ENCODE data around the gene CLEC16A.
A peak's percentile ranks its signal among the peaks of the same experiment; 100 is the strongest.
"Not testable (repeated sequence)": the region's sequence is repeated elsewhere in the genome, so short reads cannot be mapped to it uniquely, and the experiment has no call there.

The CLEC16A gene

DNA sequence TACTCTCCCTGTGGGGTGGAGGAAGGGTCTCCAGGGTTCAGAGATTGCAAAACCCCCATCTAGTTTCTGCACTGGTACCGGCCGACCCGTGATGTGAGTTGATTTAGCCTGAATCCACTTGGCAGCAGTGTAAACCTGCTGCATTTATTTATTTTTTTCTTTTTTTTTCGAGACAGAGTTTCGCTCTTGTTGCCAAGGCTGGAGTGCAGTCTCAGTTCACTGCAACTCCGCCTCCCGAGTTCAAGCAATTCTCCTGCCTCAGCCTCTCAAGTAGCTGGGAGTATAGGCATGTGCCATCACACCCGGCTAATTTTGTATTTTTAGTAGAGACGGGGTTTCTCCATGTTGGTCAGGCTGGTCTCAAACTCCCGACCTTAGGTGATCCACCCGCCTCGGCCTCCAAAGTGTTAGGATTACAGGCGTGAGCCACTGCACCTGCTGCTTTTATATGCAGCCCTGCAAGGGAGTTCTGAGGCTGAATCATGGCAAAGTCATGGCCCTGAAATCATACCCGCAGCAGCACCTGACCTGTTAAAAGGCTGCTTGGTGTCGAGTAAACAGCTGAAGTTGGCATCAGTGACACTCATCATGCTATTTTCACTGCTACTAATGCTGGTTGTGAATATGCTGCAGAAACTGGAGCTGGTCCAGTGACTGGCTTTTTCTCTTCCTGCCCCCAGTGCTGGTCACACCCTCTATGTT lies 23.5 kb upstream of the CLEC16A start:
- H3K36me3 Mint-ChIP-seq: peaks cover 86% of the 10 kb centered on the region
- H3K4me3 Mint-ChIP-seq: no peak overlapping the region
- H3K27ac Mint-ChIP-seq: peak overlapping the region; percentile 53
- no peak for ATAC-seq
- H3K9me3 Mint-ChIP-seq: no peaks in the 10 kb centered on the region
- H3K4me1 Mint-ChIP-seq: peaks cover 56% of the 10 kb centered on the region
- H3K27me3 Mint-ChIP-seq: no peaks in the 10 kb centered on the region

DNA sequence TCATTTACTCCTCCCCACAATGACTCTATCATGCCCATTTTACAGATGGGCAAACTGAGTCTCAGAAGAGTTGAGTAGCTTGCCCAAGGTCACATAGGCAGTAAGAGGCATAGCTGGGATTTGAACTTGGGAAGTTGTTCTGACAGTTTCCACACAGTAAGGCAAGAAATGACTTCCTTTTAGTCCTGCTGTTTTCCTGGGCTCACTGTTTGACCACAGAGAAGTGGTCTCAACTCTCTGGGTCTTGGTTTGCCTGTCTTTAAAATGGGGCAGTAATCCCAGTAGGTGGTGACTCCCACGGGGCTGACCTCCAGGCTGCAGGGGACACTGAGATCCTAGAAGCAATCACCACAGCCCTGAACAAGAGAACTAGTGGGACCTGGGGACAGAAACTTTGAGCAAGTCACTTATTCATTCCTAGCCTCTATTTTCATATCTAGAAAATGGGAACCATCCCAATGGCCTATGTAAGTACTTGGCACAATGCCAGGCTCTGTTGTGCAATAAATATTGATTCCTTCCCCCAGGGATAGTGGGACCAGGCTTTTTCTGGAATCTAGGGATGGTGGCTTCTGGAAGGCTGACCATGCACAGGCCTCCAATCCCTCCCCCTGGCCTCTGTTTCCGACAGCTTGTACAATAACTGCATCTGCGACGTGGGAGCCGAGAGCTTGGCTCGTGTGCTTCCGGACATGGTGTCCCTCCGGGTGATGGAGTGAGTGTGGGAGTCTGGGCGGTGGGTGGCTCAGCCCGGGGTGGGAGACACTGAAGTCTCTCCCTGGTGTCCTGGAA lies 22.6 kb upstream of the CLEC16A start:
- no peak for ATAC-seq
- no peaks in the 10 kb centered on the region for H3K27me3 Mint-ChIP-seq
- H3K4me1 Mint-ChIP-seq: peaks cover 52% of the 10 kb centered on the region
- no peaks in the 10 kb centered on the region for H3K9me3 Mint-ChIP-seq
- H3K4me3 Mint-ChIP-seq: no peak overlapping the region
- peak overlapping the region; percentile 53 for H3K27ac Mint-ChIP-seq
- H3K36me3 Mint-ChIP-seq: peaks cover 82% of the 10 kb centered on the region

DNA sequence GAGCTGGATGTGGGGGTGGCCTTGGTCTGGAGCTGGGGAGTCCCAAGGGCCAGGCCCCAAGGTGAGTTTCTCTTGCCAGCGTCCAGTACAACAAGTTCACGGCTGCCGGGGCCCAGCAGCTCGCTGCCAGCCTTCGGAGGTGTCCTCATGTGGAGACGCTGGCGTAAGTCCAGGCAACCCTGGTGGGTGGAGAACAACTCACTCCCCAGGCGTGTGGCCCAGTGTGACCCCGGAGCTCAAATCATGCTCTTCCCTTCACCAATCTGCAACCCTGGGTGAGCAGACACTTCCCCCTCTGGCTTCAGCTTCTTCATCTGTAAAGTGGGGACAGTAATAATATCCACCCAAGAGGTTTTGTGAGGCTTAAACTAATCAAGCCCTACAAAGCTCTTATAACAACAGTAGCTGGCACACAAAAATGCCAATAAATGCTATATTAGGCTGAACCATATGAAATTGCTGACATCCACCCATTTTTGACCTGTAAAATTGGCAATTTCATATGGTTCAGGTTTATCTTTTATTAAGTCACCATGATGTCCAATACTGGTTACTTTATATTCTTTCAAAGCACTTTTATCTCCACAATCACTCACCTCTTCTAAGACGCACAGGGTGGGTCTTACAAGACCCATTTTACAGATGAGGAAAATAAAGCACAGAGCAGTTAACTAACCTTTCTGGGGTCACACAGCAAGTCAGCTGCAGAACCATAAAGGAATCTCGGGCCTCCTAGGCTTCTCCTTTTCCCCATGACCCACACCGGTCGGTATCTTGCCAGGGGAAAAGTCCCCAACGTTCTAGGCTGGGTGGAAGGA lies 21.8 kb upstream of the CLEC16A start:
- Mint-ChIP-seq H3K9me3 (no peaks in the 10 kb centered on the region), H3K36me3 (peaks cover 74% of the 10 kb centered on the region), H3K27me3 (no peaks in the 10 kb centered on the region), H3K4me1 (peaks cover 52% of the 10 kb centered on the region), H3K4me3 (no peak overlapping the region), H3K27ac (peak overlapping the region; percentile 53)
- ATAC-seq: no peak

DNA sequence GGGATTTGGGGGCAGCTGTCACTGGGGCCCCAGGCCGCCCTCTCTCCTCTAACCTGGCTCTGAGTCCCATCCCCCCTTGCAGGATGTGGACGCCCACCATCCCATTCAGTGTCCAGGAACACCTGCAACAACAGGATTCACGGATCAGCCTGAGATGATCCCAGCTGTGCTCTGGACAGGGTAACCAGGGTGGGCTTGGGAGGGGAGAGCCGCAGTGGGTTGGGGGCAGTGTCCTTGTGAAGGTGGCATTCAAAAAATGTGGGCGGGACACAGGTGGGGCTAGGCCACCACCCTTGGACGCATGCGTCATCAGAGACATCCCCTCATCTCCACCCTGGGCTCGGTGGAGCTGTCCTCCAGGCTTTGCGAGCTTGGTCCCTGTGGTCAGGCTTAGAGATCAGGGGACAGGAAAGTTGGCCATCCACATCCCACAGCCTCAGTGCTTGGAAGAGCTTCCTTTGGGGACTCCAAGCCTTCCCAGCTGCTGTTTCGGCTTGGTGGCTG lies 21.2 kb upstream of the CLEC16A start:
- H3K27me3 Mint-ChIP-seq: no peaks in the 10 kb centered on the region
- peaks cover 52% of the 10 kb centered on the region for H3K4me1 Mint-ChIP-seq
- no peak overlapping the region for H3K4me3 Mint-ChIP-seq
- no peaks in the 10 kb centered on the region for H3K9me3 Mint-ChIP-seq
- H3K36me3 Mint-ChIP-seq: peaks cover 73% of the 10 kb centered on the region
- no peak for ATAC-seq
- peak overlapping the region; percentile 26 for H3K27ac Mint-ChIP-seq

DNA sequence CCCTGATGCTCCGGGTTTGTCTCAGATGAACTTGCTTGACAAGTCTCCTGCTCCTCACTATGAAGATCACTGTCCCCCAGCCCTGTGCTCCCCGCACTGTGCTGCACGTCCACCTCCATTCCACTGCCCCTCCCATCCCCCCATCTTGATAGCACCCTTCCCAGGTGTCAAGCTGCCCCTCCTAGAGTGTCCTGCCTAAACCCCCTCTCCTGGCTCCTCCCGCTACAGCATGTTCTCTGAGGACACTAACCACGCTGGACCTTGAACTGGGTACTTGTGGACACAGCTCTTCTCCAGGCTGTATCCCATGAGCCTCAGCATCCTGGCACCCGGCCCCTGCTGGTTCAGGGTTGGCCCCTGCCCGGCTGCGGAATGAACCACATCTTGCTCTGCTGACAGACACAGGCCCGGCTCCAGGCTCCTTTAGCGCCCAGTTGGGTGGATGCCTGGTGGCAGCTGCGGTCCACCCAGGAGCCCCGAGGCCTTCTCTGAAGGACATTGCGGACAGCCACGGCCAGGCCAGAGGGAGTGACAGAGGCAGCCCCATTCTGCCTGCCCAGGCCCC lies 20.6 kb upstream of the CLEC16A start:
- ATAC-seq: no peak
- Mint-ChIP-seq H3K27ac (peak overlapping the region; percentile 26), H3K4me3 (peak overlapping the region; percentile 41), H3K27me3 (no peaks in the 10 kb centered on the region), H3K36me3 (peaks cover 68% of the 10 kb centered on the region), H3K9me3 (no peaks in the 10 kb centered on the region), H3K4me1 (peaks cover 52% of the 10 kb centered on the region)

DNA sequence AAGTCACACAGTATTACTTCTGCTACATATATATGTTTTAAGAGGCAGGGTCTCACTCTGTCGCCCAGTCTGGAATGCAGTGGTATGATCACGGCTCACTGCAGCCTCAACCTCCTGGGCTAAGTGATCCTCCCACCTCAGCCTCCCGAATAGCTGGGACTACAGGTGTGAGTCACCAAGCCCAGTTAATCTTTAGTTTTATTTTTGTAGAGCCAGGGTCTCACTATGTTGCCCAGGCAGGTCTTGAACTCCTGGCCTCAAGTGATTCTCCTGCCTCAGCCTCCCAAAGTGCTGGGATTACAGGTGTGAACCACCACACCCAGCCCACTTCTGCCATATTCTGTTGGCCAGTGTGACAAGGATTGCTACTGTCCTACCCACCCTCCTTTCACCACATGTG lies 19.1 kb upstream of the CLEC16A start:
- not testable (repeated sequence) for H3K4me3 Mint-ChIP-seq, ATAC-seq
- peak overlapping the region; percentile 68 for H3K27ac Mint-ChIP-seq

DNA sequence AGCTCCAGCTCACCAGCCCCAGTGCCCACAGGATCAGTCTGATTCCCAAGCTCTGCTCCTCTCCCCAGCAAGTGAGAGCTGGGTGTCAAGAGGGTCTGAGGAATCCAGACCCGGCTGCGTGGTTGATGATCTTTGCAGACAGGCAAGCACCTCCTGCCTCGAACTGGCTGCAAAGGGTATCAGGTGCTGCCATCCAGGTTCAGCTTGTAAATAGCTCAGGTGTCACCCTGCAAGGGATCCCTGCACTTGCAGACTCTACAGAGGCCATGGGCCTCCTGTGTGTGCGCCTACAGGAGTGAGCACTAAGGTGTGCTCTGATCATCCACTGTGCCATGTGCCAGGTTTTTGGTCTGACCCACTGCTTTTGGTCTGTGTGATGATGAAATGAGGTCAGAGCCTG lies 18.3 kb upstream of the CLEC16A start:
- Mint-ChIP-seq H3K36me3 (peaks cover 55% of the 10 kb centered on the region), H3K4me3 (no peak overlapping the region), H3K4me1 (peaks cover 63% of the 10 kb centered on the region), H3K9me3 (no peaks in the 10 kb centered on the region), H3K27me3 (no peaks in the 10 kb centered on the region), H3K27ac (peak overlapping the region; percentile 68)
- no peak for ATAC-seq

More for the DNA sequence above, 19.1 kb upstream of the CLEC16A start:
- H3K27me3 Mint-ChIP-seq, H3K9me3 Mint-ChIP-seq: not testable (repeated sequence)
- peaks cover 57% of the 10 kb centered on the region for H3K4me1 Mint-ChIP-seq
- peaks cover 56% of the 10 kb centered on the region for H3K36me3 Mint-ChIP-seq

DNA sequence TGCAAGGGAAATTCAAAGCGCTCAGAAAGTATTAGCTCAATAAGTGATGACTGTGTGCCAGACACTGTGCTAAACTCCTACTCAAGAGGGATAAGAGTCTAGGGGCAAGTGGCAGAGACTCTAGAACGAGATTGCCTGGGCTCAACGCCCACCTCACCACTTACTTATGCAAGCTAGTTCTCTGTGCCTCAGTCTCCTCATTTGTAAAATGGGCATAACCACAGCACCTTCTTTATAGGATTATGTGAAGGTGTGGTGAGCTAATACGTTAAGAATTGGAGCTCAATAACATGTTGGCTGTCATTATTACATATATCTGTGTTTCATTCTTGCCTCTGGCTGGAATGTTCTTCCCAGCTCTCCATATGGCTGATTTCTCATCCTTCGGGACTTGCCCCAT lies 17.5 kb upstream of the CLEC16A start:
- Mint-ChIP-seq H3K9me3 (no peaks in the 10 kb centered on the region), H3K4me3 (no peak overlapping the region), H3K27ac (peak overlapping the region; percentile 68), H3K27me3 (no peaks in the 10 kb centered on the region), H3K4me1 (peaks cover 71% of the 10 kb centered on the region), H3K36me3 (peaks cover 47% of the 10 kb centered on the region)
- ATAC-seq: no peak

DNA sequence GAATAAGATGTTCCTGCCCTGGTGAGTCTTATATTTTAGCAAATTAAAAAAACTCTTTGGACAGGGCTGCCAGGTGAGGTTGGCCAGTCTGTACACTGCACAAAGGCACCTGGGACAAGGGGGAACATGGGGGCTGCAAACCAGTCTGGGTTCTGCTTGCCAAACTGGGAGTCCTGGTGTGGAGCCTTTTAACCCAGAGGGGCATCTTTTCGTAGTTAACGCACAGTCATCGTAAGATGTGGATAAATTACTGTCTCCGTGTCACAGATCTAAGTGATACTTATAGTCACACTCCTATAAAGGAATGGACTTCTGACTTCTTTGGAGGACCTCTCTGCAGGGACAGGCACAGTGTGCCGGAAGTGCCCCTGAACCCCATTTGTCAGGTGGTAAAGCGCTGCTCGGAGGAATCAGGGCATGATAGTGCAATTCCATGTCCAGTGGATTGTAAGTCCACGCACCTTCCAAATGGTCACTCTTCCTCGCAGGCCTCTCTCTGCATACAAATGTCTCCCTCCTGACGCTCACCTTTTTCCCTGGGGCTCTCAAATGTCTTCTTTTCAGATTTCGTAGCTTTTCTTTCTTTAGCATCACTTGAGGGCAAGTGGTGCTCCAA lies 16.8 kb upstream of the CLEC16A start:
- Mint-ChIP-seq H3K36me3 (peaks cover 40% of the 10 kb centered on the region), H3K27ac (peak overlapping the region; percentile 68), H3K9me3 (no peaks in the 10 kb centered on the region), H3K4me1 (peaks cover 76% of the 10 kb centered on the region), H3K4me3 (peak overlapping the region; percentile 2), H3K27me3 (no peaks in the 10 kb centered on the region)
- ATAC-seq: no peak

DNA sequence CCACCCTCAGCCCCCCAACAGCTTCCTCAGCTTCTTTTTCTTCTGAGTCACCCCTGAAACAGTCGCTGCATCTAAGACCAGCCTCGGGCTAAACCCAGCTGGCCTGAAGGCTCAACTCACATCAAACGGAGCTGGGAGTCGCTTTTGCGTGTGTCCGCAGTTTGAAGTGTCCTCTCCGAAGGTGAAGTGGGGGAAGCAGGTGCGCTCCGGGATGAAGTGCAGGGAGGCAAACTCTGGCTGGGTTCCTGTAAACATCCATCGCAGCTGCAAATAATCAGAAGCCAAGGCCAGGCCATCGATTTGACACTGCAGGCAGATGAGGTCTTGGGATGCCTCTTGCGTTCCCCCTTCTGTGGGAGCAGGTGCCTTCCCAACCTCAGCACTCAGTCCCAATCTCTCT lies 15.3 kb upstream of the CLEC16A start:
- Mint-ChIP-seq H3K4me1 (peaks cover 80% of the 10 kb centered on the region), H3K36me3 (peaks cover 38% of the 10 kb centered on the region), H3K27ac (peak overlapping the region; percentile 68)
- H3K9me3 Mint-ChIP-seq, H3K27me3 Mint-ChIP-seq, H3K4me3 Mint-ChIP-seq, ATAC-seq: not testable (repeated sequence)

DNA sequence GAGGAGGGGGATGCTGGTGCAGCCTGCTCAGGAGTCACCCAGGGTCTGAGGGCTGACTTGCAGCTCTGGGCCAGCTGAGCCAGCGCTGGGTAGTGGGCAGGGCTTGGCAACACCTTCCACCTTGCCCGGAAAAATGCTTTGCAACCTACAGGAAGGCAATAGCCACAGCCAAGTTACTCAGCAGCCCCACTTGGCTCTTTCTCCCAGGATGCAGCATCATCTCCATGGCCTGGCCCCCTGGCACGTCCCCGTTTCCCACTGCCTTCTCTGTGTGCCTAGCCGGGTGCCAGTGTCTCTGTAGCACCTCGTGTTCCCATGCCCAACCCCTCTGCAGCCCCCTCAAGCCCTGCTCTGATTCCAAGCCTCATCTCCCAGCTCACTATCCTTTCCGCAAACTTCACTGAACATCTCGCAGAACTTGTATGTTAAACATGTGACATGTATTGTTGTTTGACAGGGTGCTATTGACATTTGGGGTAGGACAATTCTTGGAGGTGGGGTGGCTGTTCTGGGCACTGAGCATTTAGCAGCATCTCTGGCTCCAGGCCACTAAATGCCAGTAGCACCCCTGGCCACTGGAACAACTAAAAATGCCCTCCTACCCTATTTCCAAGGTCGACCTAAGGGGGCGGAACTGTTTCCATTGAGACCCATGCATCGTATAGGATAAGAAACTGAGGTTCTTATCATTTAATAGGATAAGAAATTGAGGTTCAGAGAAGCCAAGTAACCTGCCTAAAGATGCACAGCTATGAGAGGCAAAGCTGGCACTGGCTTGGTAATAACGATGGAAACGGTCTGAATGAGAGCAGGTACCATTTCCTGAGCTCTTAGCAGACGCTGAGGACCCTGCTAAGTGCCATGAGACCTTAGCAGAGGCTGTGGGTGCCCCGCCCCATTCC lies 14.3 kb upstream of the CLEC16A start:
- ATAC-seq: peak; percentile 7
- peak overlapping the region; percentile 57 for H3K4me3 Mint-ChIP-seq
- peaks cover 86% of the 10 kb centered on the region for H3K4me1 Mint-ChIP-seq
- H3K36me3 Mint-ChIP-seq: peaks cover 28% of the 10 kb centered on the region
- H3K27me3 Mint-ChIP-seq: no peaks in the 10 kb centered on the region
- H3K27ac Mint-ChIP-seq: peak overlapping the region; percentile 68
- no peaks in the 10 kb centered on the region for H3K9me3 Mint-ChIP-seq

DNA sequence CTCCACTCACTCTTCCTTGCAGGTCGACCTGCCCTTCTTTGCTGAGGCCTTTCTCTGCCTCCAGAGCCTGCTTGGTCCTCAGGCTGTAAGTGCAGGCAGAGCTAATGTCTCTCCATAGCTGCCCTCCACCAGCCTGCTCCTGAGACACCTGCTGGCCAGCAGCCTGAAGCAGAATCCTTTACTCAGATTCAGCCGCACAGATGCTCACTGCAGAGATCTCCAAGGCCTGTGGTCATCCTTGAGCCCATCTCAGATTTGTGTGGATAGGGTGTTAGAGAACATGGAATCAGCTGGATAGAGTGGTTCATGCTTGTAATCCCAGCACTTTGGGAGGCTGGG lies 13.6 kb upstream of the CLEC16A start:
- peak; percentile 44 for ATAC-seq
- H3K36me3 Mint-ChIP-seq: peaks cover 24% of the 10 kb centered on the region
- peak overlapping the region; percentile 12 for H3K4me3 Mint-ChIP-seq
- H3K27me3 Mint-ChIP-seq: no peaks in the 10 kb centered on the region
- peaks cover 87% of the 10 kb centered on the region for H3K4me1 Mint-ChIP-seq
- no peaks in the 10 kb centered on the region for H3K9me3 Mint-ChIP-seq
- peak overlapping the region; percentile 62 for H3K27ac Mint-ChIP-seq

DNA sequence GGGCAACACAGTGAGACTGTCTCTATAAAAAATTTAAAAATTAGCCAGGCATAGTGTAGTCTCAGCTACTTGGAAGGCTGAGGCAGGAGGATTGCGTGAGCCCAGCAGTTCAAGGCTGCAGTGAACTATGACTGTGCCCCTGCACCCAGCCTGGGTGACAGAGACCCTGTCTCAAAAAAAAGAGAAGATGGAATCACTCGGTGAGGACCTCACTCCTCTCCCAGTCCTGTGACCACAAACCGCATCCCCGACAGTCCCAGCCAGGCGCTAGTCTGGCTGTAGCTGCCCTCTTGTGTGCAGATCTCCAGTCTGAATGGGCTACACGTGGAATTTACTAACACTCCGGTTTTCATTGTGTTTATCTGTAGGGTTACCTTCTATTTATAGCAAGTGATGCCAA lies 13.2 kb upstream of the CLEC16A start:
- peak; percentile 2 for ATAC-seq
- H3K4me3 Mint-ChIP-seq: peak overlapping the region; percentile 12

More for the DNA sequence above, 13.2 kb upstream of the CLEC16A start:
- no peaks in the 10 kb centered on the region for H3K27me3 Mint-ChIP-seq
- peaks cover 88% of the 10 kb centered on the region for H3K4me1 Mint-ChIP-seq
- peaks cover 24% of the 10 kb centered on the region for H3K36me3 Mint-ChIP-seq
- no peaks in the 10 kb centered on the region for H3K9me3 Mint-ChIP-seq
- H3K27ac Mint-ChIP-seq: peak overlapping the region; percentile 62
